NOMO-1 (cell line): Measurements from ENCODE around the gene DDX24.
"Not testable (repeated sequence)": the region's sequence is repeated elsewhere in the genome, so short reads cannot be mapped to it uniquely, and the experiment has no call there.

Source experiments
- DNase-seq, 2 experiments: peaks; one replicate each; lab custom pipeline; 2025; ENCODE audit not compliant: unreplicated experiment in 2 of 2; lab: John Stamatoyannopoulos, UW

The DDX24 gene

DNA sequence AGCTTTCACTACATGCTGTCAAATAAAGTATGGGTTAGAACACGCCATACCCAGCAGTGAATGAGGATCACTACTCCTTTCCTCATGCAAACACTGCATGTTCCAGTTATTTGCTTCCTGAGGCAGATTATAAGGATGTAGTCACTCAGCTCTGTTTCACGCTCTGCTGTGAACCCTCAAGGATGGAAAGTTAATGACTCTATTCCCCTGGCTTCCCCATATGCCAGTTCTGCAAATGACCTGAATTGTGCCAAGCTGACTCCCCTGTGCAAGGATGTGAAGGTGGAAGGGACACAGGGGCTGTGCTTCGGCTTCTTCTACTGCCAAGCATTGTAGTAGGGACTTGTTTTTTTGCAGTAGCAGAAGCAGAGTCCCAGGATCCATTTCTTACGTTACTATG, 6.9 kb upstream of the DDX24 start:
- DNase-seq: no peak

DNA sequence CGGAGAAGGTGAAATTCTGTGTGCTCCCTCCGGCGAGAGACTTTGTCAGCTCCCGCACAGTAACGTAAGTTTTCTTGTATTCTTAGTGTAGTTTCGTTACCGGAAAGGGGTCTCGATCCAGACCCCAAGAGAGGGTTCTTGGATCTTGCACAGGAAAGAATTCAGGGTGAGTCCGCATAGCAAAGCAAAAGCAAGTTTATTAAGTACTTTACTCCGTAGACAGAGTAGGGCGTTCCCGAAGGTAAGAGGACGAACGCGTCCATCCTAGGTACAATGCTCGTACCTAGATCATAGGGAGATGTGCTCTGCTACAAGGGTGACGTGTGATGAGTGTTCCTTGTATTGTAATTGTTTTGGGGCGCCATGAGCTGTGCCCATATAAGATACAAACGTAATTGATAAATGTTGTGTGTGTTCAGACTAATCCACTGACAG, 401 bp upstream of the DDX24 start:
- DNase-seq: no peak

DNA sequence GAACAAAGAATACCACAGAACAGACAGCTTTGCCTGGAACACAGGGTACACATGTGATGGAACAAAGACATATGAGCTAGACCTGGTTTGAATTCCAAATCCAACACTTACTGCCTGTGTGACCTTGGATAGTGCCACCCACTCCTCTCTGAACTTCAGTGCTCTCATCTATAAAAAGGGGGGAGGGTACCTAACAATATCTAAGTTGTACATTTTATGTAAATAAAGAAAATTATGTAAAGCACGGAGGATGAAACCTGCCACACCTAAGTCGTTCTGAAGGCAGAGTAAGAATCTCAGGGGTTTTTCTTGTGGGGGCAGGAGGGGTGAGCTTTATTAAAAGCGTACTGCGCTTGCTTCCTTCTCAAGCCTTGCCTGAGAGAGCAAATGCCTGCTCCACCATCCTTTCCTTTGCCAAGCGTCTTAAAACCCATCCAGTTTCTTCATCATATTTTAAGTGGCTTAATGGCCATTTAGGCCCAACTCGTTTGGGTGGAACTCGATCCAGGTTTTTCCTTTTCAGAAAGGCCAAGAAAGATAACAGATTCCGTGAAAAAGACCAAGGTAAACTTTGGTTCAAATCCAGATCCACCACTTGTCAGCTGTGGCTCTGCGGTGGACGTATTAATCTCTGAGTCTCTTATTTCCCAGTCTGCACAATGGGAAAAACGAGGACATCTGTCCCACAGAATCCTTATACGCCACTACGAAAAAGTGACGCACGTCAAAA, 946 bp downstream of the DDX24 start:
- DNase-seq: peak in 1 of 2 experiments; percentile 13

DNA sequence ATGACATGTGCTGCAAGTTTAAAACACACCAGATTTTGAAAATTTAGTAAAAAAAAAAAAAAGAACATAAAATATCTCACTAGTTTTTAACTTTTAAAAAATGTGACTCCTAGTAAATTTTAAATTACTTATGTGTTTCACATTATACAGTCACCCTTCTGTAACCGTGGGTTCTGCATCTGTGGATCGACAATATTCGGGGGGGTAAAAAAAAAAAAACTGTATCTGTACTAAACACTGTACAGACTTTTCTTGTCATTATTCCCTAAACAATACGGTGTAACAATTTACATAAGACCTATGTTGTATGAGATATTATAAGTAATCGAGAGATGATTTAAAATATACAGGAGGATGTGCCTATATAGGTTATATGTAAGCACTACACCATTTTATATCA, 3.2 kb downstream of the DDX24 start:
- no peak for DNase-seq

DNA sequence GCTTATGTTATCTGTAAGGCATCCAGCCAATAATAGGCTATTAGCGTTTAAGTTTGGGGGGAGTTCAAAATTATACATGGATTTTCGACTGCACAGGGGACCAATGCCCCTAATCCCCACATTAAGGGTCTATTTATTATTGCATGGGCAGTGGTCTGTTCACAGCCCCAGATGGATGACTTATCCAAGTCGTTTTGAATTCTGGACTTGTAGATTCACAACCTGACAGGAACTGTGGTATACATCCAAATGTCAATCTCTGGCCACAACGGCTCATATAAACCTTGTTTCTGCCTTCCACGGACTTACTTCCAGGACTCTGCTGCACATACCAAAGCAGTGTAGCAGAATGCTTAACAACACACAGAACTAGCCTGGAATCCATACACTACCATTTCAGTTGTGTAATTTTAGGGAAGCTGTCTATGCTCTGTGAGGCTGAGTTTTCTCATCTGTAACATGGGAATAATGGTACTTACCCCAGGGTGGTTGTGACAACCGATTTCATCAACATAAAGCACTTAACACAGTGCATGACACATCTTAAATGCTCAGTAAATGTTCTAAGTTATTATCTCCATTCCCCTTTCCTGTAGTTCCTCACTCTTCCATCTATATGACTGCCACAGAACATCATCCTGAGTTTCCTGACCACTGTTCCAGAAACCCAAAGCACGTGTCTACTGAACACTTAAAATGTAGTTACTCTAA, 3.7 kb downstream of the DDX24 start:
- DNase-seq: no peak

DNA sequence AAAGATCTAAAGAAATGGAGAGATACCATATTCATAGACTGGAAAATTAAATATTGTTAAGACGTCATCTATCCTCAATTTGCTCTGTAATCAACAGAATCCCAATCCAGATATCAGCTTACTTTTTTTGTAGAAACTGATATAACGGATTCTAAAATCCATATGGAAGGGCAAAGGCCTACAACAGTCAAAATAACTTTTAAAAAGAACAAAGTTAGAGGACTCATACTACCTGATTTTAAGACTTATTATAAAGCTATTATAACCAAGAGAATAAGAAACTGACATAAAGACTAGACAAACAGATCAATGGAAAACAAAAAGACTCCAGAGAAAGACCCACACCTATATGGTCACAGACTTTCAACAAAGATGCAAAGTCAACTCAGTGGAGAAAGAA, 6.0 kb downstream of the DDX24 start:
- DNase-seq: no peak

DNA sequence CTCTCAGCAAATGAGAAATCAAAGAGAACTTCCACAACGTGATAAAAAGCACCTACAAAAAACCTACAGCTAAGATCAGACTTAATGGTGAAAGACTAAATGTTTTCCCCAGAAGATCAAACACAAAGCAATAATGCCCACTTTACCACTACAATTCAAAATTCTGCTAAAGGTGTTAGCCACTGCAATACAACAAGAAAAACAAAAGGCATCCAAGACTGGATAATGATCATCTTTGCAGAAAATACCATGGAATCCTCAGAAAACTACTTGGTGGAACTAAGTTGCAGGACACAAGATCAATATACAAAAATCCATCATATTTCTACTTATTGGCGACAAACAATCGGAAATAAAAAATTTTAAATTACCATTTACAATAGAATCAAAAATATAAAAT, 6.5 kb downstream of the DDX24 start:
- DNase-seq: no peak

DNA sequence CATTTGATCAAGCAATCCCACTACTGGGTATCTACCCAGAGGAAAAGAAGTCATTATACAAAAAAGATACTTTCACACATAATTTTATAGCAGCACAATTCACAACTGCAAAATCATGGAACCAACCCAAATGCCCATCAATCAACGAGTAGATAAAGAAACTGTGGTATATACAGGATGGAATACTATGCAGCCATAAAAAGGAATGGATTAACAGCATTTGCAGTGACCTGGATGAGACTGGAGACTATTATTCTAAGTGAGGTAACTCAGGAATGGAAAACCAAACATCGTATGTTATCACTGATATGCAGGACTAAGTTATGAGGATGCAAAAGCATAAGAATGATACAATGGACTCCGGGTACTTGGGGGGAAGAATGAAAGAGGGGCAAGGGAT, 8.9 kb downstream of the DDX24 start:
- DNase-seq: not testable (repeated sequence)

DNA sequence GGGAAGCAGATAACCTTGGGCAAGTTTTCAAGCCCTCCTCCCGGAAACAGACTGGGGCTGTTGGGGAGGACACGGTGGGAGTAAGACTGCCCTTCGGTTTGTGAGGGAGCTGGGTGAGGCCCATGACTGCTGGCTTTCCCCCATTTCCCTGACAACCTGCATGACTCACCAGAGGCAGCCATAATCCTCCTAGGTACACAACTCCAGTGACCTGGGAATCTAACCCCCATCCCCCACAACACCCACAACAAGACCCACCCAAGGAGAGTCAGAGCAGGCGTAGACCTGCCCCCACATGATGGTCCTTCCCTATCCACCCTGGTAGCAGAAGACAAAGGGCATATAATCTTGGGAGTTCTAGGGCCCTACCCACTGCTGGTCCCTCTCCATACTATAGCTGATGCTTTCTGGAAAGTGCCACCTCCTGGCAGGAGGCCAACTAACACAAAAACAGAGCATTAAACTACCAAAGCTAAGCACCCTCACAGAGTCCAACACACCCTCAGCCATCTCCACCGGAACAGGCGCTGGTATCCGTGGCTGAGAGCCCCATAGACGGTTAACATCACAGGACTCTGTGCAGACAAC, 14.8 kb downstream of the DDX24 start:
- no peak for DNase-seq

DNA sequence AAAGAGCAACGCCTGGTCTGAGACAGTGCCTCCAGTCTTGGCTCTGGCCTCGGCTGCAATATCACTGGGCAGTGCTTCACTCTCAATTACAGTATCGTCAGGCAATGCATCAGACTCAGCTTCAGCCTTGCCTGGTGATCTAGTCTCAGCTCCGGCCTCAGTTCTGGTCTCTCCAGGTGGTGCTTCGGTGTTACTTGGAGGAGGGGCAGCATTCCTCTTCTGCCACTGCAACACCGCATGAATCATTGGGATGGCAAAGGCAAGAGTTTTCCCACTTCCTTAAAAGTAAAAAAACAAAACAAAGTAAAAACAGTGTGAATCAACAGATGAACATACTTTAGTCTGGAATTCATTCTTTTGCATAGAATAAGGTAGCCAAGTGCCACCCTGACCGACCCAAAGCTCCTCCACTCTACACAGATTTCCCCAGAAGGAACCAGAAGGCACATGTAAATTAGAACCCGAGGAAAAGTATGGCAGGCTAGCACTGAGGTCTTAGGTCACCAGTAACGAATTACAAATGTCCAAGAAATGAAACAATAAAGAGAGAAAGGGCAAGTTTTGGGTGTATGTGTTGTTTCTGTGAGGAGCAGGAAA, 18.6 kb downstream of the DDX24 start:
- no peak for DNase-seq

DNA sequence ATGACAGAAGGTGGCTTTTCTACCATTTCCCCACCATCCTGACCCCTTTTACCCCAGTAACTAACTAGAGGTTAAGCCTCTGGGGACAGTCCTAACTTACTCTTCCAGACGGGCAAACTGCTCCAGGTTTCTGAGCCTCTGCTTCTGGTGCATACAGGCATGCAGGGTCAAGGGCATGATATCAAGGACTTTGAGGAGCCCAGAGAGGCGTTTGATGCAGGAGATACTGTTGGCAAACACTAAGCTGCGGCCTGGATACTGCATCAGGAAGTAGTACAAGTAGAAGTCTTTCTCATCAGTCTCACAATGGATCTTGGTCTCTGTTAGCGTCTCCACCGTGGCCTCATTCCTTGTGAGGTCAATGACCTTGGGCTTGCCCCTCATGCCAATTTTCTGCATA, 21.0 kb downstream of the DDX24 start:
- no peak for DNase-seq

DNA sequence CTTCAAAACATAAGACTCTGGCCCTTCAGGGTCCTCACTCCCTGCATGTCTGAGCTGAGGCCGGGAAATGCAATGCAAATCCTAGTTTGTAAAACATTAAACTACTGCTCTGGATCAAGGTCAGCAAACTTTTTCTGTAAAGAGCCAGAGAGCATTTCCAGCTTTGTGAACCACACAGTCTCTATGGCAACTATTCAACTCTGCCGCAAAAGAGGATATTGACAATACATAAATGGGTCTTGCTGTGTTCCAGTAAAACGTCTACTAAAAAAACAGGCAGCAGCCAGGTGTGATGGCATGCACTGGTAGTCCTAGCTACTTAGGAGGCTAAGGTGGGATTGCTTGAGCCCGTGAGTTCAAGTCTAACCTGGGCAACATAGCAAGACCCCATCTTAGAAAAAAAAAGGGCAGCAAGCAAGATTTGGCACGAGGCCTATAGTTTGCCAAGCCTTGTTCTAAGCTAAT, 22.3 kb downstream of the DDX24 start:
- DNase-seq: no peak

DNA sequence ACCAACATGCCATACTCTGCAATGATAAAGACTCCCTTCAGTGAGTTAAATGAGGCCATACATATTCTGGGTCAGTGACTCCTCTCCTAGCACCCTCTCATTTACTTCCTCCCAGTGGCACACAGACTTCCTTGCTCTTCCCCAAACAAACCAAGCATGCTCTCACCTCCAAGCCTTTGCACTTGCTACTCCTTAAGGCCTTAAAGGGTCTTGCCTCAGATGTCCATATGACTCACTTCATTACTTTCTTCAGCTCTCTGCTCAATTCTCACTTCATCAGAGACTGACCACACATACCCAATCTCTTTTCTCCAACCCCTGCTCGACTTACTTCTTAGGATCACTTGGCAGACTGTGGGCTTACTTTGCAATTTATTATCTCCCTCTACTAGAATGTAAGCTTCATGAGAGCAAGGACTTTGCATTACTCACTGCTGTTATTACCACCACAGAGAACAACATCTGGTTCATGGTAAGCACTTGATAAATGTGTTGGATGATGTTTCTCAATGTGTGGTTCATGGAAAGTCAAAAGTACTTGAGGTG, 22.8 kb downstream of the DDX24 start:
- DNase-seq: no peak

DNA sequence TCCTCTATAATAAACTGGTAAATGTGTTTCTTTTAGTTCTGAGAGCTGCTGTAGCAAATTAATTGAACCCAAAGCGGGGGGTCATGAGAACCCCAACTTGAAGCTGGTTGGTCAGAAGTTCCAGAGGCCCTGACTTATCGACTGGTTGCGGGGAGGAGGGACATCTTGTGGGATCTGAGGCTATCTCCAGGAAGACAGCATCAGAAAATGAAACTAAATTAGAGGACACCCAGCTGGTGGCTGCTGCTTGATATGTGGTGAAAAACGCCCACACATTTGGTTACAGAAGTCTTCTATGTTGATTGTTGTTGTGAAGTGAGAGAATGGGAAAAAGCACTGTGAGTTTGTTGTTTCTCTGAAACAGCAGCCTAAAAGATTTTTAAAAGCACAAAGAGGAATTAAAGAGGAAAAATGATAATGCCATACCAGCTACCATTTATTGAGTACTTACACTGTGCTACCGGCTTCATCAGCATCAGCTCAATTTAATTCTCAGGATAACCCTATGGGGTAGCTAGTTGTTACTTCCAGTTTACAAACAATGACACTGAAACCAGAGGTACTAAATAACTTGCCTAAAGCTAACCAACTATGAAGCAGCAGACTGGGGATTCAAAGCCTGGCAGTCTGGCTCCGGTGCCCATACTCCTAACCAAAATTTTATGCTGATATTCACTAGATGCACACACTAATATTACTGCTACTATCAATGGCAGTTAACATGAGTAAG, 24.3 kb downstream of the DDX24 start:
- no peak for DNase-seq

DNA sequence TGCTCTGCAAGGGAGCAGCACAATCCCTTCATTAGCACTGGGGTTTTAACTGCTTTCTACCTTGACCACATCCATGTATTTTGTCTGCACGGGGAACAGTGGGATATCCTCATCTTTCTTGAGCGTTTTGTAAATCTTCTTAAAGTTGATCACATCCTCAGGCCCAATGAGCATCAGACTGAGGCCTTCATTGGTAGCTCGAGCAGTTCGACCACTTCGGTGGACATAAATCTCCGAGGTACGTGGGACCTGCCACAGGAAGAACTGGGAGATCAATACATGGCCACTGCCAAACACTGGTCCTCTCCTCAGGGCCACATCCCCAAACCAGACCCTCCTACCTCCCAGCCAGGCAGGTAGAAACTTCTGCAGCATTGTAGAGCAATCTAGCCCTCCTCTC, 26.1 kb downstream of the DDX24 start:
- DNase-seq: no peak

DNA sequence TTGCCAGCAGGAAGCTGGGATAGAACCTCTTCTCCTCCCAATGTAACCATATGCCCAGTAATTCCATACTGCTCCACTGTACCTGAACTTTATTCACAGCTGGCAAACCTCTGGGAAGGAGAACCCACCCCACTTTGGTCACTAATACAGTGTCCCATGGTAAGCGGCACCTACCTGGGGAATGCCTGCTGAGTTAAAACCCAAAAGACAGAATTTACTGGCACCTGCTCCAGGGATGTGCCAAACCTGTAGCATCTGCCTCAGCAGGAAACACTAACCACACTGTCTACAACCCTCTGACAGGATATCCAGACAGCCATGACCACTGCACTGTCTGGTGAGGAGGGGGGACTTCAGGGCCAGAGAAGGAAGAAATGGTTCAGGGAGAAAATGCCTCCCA, 26.6 kb downstream of the DDX24 start:
- no peak for DNase-seq

DNA sequence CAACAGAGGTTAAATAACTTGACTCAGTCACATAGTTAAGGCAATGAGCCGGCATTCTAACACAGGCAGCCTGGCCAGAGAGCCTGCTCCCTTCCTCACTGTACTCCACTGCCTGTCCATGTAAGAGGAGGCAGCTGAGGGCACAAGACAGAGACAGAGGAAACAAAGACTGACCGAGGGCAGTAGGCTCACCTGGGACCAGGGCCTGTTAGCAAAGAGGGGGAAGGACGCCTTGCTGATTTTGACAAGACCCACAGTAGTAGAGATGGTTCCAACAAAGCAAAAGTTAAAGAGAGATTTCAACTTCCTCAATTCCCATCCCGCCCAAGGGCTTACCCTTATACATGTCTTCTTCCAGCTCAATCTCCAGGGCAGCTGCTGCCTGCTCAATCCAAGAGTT, 28.3 kb downstream of the DDX24 start:
- no peak for DNase-seq

DNA sequence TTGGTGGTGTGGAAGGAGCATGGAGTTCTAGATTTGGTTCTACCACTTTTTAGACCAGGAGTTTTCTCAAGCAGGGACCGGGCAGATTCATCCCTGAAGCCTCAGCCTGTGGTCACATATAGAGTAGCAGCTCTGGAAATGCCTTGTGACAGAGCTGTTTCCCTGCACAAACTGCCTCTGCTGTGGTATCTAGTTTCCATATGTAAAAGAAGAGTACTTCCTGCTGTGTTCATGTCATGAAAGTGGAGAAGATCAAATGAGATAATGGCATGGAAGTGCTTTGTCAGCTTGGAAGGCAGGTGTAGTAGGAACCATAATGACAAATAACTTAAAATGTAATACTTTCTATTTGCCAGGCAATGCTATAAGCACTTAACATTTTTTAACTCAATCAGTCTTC, 28.8 kb downstream of the DDX24 start:
- no peak for DNase-seq

DNA sequence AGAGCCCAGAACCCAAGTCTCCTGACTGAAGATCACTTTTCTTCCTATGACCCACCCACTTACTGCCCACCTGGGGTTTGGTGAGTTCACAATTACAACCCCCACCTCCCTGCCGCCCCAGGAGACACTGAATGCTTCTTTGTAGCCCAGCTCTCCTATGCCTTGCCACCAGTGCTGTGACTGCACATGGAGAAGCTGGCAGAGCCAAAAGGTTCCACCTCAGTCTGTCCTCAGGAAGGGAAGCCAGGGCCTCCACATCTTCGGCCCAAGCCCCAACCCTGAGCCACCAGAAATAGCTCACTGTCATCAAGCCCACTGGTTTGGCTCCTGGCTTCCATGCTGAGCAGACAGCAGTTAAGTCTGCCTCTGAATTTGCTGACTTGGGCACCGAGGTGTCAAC, 29.2 kb downstream of the DDX24 start:
- no peak for DNase-seq

DNA sequence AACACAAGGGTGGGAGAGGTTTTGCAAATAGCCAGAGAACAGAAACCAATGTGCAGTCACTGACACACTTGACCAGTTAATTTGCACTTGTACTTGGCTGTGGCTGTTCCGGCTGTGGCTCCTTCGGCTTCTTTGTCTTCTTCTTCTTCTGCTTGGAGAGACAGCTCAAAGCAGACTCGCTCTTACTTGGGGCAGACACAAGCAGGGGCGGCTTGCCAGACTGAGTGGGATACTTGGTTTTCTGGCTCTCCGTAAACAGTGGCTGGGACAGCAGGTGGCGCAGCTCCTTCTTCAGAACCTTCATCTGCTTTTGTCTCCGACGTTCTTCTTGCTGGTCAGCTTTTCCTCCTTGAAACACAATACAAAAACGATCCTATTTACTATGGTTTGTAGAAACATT, 29.9 kb downstream of the DDX24 start:
- no peak for DNase-seq
